HL-60/S4 (cell line): Measurements from ENCODE around the gene HAND1.
"Not testable (repeated sequence)": the region's sequence is repeated elsewhere in the genome, so short reads cannot be mapped to it uniquely, and the experiment has no call there.

Experiments
- in situ Hi-C: fragments of 300-500 bp; cut with MboI; formaldehyde crosslinking; loops from 2 replicates; pipeline ENCODE4 v1.14.3; 2022; ENCODE audit warnings: low sequenced_read_pairs

The HAND1 gene

DNA sequence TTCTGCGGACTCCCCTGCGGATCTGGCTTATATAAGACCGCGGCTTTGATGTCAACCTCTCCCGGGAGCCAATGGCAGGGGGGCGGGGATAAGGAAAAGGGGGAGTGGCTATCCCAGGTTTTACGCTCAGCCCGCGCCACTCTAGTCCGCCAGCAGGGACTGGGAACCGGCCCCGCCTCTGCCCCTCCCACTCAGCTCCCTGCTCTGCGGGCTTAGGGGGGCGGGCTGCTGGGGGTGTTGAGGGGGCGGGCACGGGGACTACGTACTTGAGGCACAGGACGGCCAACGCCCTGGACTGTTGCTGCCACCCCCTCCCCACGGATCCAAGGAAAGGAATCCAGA is at the start of gene HAND1:
Gene HAND1 (minus strand): TSS at position 4 of the 342 bp plus-strand sequence. CDS start 219 bp downstream, outside the sequence.
- in situ Hi-C loops, result no loop called here

GRCh38 chr5:154526231-154527226 is 48.5 kb upstream of the HAND1 start:
- in situ Hi-C loops, result no loop called here

GRCh38 chr5:154524859-154525258 is 46.8 kb upstream of the HAND1 start:
- in situ Hi-C loops, result no loop called here

- in situ Hi-C loops, result no loop called here
Observed at GRCh38 chr5:154524181-154524580, 46.2 kb upstream of the HAND1 start.

GRCh38 chr5:154523709-154524108 is 45.7 kb upstream of the HAND1 start:
- in situ Hi-C loops, result no loop called here

DNA sequence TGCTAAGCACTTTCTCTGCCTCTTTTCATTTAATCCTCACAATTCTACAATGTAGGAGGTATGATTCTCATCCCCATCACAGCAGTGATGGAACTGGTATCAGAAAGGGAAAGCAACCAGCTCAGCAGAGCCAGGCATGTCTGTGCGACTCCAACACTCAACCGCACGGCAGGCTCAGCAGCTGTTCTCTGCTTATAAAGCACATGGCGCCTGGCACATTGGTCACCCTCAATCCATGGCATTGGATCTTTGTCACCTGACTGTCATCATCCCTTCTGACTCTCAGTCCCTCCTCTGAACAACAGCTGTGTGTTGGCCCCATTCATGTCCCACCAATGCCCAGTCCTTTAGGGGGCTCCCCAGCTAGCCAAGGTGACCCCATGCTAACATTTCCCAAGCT is 45.1 kb upstream of the HAND1 start:
- in situ Hi-C loops, result no loop called here

- in situ Hi-C loops, result no loop called here
Observed at GRCh38 chr5:154522284-154522683, 44.3 kb upstream of the HAND1 start.

GRCh38 chr5:154521756-154522155 is 43.7 kb upstream of the HAND1 start:
- in situ Hi-C loops, result no loop called here

GRCh38 chr5:154520861-154521453 is 42.9 kb upstream of the HAND1 start:
- in situ Hi-C loops, result no loop called here

- in situ Hi-C loops, result no loop called here
Observed at GRCh38 chr5:154519359-154519758, 41.3 kb upstream of the HAND1 start.

- in situ Hi-C loops, result no loop called here
Observed at GRCh38 chr5:154518438-154518867, 40.4 kb upstream of the HAND1 start.

GRCh38 chr5:154517810-154518437 is 39.9 kb upstream of the HAND1 start:
- in situ Hi-C loops, result no loop called here

DNA sequence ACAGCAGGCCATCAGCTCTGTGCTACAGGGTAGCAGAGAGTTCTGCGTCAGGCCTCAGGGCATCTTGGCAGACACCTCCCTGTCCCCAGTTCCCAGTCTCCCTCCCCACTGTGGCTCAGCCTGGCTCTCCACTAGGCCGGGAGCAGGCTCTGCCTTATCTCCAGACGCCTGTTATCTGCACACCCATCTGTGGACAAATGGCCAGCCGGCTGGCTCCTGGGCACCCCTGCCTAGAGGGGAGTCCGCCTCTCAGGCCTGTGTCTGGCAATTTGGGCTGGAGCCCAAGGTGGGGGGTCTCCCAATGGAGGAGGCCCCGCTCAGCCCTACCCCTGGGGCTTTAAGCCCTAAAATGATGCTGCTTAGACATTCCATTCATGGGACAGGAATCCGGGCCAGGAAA is 39.2 kb upstream of the HAND1 start:
- in situ Hi-C loops, result no loop called here

DNA sequence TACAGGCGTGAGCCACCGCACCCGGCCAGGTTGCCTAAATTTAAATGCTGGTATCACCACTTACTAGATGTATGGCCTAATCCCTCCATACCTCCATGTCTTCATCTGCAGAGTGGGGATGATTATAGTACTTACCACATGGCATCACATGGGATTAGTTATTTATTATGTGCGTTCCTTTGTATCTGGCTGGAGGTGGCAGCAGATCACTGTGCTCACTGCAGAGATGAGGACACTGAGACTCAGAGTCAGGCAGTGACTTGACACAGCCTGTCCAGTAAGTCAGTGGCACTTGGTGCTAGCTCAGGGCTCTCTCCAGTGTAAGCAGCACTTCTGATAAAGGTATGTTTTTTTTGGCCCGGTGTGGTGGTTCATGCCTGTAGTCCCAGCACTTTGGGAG is 38.4 kb upstream of the HAND1 start:
- in situ Hi-C loops, result no loop called here

GRCh38 chr5:154515488-154515887 is 37.5 kb upstream of the HAND1 start:
- in situ Hi-C loops, result not testable (repeated sequence)

DNA sequence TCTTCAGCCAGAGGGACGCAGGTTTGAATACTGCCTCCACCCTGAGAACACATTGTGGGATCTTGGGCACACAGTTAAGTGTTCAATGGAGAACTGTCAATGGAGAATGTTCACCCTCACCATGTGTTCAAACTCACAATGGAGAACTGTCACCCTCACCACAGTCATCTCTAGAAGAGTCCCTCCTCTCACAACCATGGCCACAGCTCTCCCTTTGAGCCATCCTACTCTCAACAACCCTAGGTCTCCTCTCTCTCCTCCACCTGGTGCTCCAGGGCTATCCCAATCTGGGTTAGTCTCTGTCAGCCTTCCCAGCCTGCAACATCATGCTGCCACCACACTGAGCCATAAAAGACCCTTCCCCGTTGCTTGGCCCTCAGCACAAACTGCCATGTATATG is 36.3 kb upstream of the HAND1 start:
- in situ Hi-C loops, result no loop called here

DNA sequence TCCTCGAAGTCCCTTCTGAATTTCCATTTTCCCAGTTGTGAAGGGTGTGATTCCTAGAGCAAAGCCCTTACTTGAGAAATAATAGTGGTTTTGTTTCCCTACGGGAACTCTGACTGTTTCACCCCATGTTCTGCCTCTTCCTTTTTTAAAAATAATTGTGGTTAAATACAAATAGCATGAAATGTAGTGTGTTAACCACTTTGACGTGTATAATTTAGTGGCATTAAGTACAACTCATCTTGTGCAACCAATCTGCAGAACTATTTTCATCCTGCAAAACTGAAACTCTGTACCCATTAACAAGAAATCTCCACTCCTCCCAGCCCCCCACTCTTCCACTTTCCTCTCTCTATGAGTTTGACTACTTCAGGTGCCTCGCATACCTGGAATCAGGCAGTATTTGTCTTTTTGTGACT is 35.6 kb upstream of the HAND1 start:
- in situ Hi-C loops, result no loop called here

- in situ Hi-C loops, result no loop called here
Observed at GRCh38 chr5:154511984-154512383, 34.0 kb upstream of the HAND1 start.

GRCh38 chr5:154509784-154510555 is 31.9 kb upstream of the HAND1 start:
- in situ Hi-C loops, result no loop called here

DNA sequence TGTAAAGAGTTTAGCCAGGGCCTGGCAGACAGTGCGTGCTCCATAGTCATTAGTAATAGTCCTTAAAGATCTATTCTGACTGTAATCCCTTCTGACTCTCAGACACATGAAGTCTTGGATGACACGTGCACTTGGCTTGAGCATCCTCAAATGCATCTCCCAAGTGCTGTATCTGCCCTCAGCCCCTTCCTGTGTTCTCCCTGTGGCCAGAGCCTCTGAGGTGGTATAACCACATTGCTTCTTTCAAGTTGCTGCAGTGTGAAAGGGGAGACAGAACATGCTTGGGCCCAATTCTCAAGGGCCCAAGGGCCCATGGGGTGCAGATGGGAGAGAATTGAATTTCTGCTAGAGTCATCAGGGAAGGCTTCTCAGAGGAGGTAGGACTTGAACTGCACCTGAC is 30.1 kb upstream of the HAND1 start:
- in situ Hi-C loops, result no loop called here

DNA sequence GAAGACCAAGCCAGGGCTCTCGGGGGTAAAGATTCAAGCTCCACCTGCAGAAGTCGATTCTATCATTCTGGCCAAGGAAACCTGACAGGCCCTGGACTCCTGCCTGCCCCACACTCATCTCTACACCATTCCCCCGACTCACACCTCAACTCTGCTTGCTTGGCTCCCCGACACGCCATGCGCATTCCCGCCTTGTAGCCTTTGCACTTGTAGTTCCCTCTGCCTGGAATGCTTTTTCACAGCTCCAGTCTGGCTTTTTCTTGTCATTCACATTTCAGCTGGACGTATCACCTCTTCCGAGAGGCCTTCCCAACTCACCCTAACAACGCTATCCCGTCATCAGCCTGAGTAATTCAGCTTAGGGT is 28.7 kb upstream of the HAND1 start:
- in situ Hi-C loops, result no loop called here
